H9 (cell line): Measurements from ENCODE around the gene ZBTB9. TPM values are rescaled to one million over a fixed set of nuclear protein-coding genes. Genes with fewer than 3 reads are reported as not detected.

ENCODE experiments used
- DNase-seq: peaks from one replicate; pipeline ENCODE4 v3.0.0-alpha.2; 2017
- H2AFZ ChIP-seq: one replicate; pipeline ENCODE4 v1.6.1; 2013; ENCODE audit warnings: mild to moderate bottlenecking, low read length, control low read depth, moderate library complexity
- H2AK5ac ChIP-seq: 2 replicates; pipeline ENCODE4 v1.6.1; 2013; ENCODE audit warnings: low read length, control low read depth, mixed read lengths; ENCODE audit not compliant: insufficient read length
- H2BK120ac ChIP-seq: one replicate; pipeline ENCODE4 v1.6.1; 2013; ENCODE audit warnings: low read depth, mild to moderate bottlenecking, low read length, control low read depth, inconsistent platforms; ENCODE audit not compliant: poor library complexity, severe bottlenecking
- H2BK12ac ChIP-seq: 2 replicates; pipeline ENCODE4 v1.6.1; 2013; ENCODE audit warnings: low read length, control low read depth, mixed read lengths, low read depth; ENCODE audit not compliant: insufficient read length
- H2BK15ac ChIP-seq: 2 replicates; pipeline ENCODE4 v1.6.1; 2013; ENCODE audit warnings: low read depth, low read length, control low read depth
- H2BK20ac ChIP-seq: one replicate; pipeline ENCODE4 v1.6.1; 2013; ENCODE audit warnings: low read depth, mild to moderate bottlenecking, low read length, control low read depth, inconsistent platforms; ENCODE audit not compliant: poor library complexity, severe bottlenecking
- H2BK5ac ChIP-seq: 2 replicates; pipeline ENCODE4 v1.6.1; 2013; ENCODE audit warnings: low read length, control low read depth, mixed read lengths; ENCODE audit not compliant: insufficient read length
- H3K14ac ChIP-seq: 2 replicates; pipeline ENCODE4 v1.6.1; 2013; ENCODE audit warnings: low read length, control low read depth; ENCODE audit not compliant: insufficient read depth
- H3K18ac ChIP-seq: 2 replicates; pipeline ENCODE4 v1.6.1; 2013; ENCODE audit warnings: low read depth, mild to moderate bottlenecking, mixed read lengths, low read length, control low read depth; ENCODE audit not compliant: insufficient read length
- H3K23ac ChIP-seq: 2 replicates; pipeline ENCODE4 v1.6.1; 2013; ENCODE audit warnings: low read length, control low read depth, mixed read lengths, low read depth; ENCODE audit not compliant: insufficient read length
- H3K23me2 ChIP-seq: 2 replicates; pipeline ENCODE4 v1.6.1; 2013; ENCODE audit warnings: low read depth, mild to moderate bottlenecking, mixed read lengths, low read length, control low read depth; ENCODE audit not compliant: insufficient read length, poor library complexity, severe bottlenecking
- H3K27ac ChIP-seq: 2 replicates; pipeline ENCODE4 v1.5.1; 2013; ENCODE audit warnings: low read length, control low read depth, mixed read lengths, low read depth; ENCODE audit not compliant: insufficient read length
- H3K27me3 ChIP-seq: 2 replicates; pipeline ENCODE4 v1.6.1; 2013; ENCODE audit warnings: low read length, control low read depth, inconsistent platforms; ENCODE audit not compliant: insufficient read depth
- H3K4ac ChIP-seq: 2 replicates; pipeline ENCODE4 v1.6.1; 2013; ENCODE audit warnings: low read depth, mild to moderate bottlenecking, control low read depth, inconsistent platforms, low read length, moderate library complexity
- H3K4me1 ChIP-seq: 2 replicates; pipeline ENCODE4 v1.6.1; 2013; ENCODE audit warnings: low read length, control low read depth, inconsistent platforms; ENCODE audit not compliant: insufficient read depth
- H3K4me2 ChIP-seq: 2 replicates; pipeline ENCODE4 v1.6.1; 2013; ENCODE audit warnings: low read length, control low read depth, mixed read lengths; ENCODE audit not compliant: insufficient read length, insufficient read depth
- H3K56ac ChIP-seq: 2 replicates; pipeline ENCODE4 v1.6.1; 2013; ENCODE audit warnings: low read depth, mild to moderate bottlenecking, mixed read lengths, low read length, control low read depth; ENCODE audit not compliant: insufficient read length
- H3K79me1 ChIP-seq: 2 replicates; pipeline ENCODE4 v1.6.1; 2013; ENCODE audit warnings: low read depth, mild to moderate bottlenecking, moderate library complexity, low read length, control low read depth, inconsistent platforms; ENCODE audit not compliant: insufficient read depth, poor library complexity, severe bottlenecking
- H3K79me2 ChIP-seq: 2 replicates; pipeline ENCODE4 v1.6.1; 2013; ENCODE audit warnings: low read length, control low read depth, inconsistent platforms; ENCODE audit not compliant: insufficient read depth
- H3K9ac ChIP-seq: 2 replicates; pipeline ENCODE4 v1.6.1; 2013; ENCODE audit warnings: low read length, control low read depth, mixed read lengths; ENCODE audit not compliant: insufficient read length; ENCODE audit errors: extremely low read depth
- H3K9me3 ChIP-seq: one replicate; pipeline ENCODE4 v1.6.1; 2013; ENCODE audit warnings: low read depth, low read length, inconsistent platforms; ENCODE audit not compliant: control insufficient read depth
- H3T11ph ChIP-seq: one replicate; pipeline ENCODE4 v1.6.1; 2013; ENCODE audit warnings: mild to moderate bottlenecking, low read length, control low read depth, inconsistent platforms
- H4K20me1 ChIP-seq: one replicate; pipeline ENCODE4 v1.6.1; 2013; ENCODE audit not compliant: control insufficient read depth, insufficient read length, insufficient read depth
- H4K5ac ChIP-seq: 2 replicates; pipeline ENCODE4 v1.6.1; 2013; ENCODE audit warnings: low read depth, mild to moderate bottlenecking, mixed read lengths, low read length, control low read depth; ENCODE audit not compliant: insufficient read length
- H4K8ac ChIP-seq: replicated peaks from 2 replicates; pipeline ENCODE4 v1.6.1; 2013; ENCODE audit warnings: low read length, control low read depth, mixed read lengths, low read depth; ENCODE audit not compliant: insufficient read length
- H4K91ac ChIP-seq: 2 replicates; pipeline ENCODE4 v1.6.1; 2013; ENCODE audit warnings: low read depth, mild to moderate bottlenecking, moderate library complexity, mixed read lengths, low read length, control low read depth; ENCODE audit not compliant: insufficient read length
- H3K27ac Mint-ChIP-seq, 3 experiments: 2 replicates in 2 of 3; 3 replicates in 1 of 3; pipeline ENCODE4 v1.8.0; 2020 to 2021; ENCODE audit warnings: mixed read lengths in 3 of 3, mild to moderate bottlenecking in 1 of 3, moderate library complexity in 1 of 3
- H3K27me3 Mint-ChIP-seq: 2 replicates; pipeline ENCODE4 v1.8.0; 2021; ENCODE audit warnings: low read depth, mild to moderate bottlenecking, moderate library complexity, mixed read lengths
- H3K36me3 Mint-ChIP-seq, 3 experiments: 2 replicates in 2 of 3; 3 replicates in 1 of 3; pipeline ENCODE4 v1.8.0; 2020 to 2021; ENCODE audit warnings: low read depth in 3 of 3, mixed read lengths in 3 of 3; ENCODE audit not compliant: insufficient read depth in 1 of 3
- H3K4me1 Mint-ChIP-seq, 2 experiments: 2 replicates each; pipeline ENCODE4 v1.8.0; 2020; ENCODE audit warnings: mixed read lengths in 2 of 2
- H3K4me3 Mint-ChIP-seq, 2 experiments: 2 replicates in 1 of 2; 3 replicates in 1 of 2; pipeline ENCODE4 v1.8.0; 2020 to 2021; ENCODE audit warnings: mild to moderate bottlenecking in 2 of 2, mixed read lengths in 2 of 2, moderate library complexity in 1 of 2
- H3K9me3 Mint-ChIP-seq, 2 experiments: 2 replicates in 1 of 2; 3 replicates in 1 of 2; pipeline ENCODE4 v1.8.0; 2020; ENCODE audit warnings: mild to moderate bottlenecking in 2 of 2, mixed read lengths in 2 of 2, moderate library complexity in 1 of 2
- WGBS: extraction: QIAGEN DNeasy Blood & Tissue Kit; methylation state at CpG from one replicate; pipeline ENCODE4 v1.1.7; 2013; ENCODE audit warnings: missing lambda C conversion rate, low lambda C conversion rate, mixed read lengths; ENCODE audit not compliant: insufficient read length; ENCODE audit errors: extremely low coverage; 5-methylcytosine and 5-hydroxymethylcytosine counted together
- total RNA-seq: library from RNA; stranded (reverse); gene quantifications from 2 replicates; pipeline ENCODE4 v1.2.1, GENCODE V29; 2021
- TF ChIP-seq, protein P1 (sequence below): fragments of 200-600 bp; sonication (generic); conservative IDR thresholded peaks from 3 replicates; pipeline ENCODE4 v1.8.0; 2021; ENCODE audit warnings: antibody characterized with exemption, mild to moderate bottlenecking

Gene ZBTB9
- total RNA-seq, 1 experiment from 2014 or later: 53.1 TPM

DNA sequence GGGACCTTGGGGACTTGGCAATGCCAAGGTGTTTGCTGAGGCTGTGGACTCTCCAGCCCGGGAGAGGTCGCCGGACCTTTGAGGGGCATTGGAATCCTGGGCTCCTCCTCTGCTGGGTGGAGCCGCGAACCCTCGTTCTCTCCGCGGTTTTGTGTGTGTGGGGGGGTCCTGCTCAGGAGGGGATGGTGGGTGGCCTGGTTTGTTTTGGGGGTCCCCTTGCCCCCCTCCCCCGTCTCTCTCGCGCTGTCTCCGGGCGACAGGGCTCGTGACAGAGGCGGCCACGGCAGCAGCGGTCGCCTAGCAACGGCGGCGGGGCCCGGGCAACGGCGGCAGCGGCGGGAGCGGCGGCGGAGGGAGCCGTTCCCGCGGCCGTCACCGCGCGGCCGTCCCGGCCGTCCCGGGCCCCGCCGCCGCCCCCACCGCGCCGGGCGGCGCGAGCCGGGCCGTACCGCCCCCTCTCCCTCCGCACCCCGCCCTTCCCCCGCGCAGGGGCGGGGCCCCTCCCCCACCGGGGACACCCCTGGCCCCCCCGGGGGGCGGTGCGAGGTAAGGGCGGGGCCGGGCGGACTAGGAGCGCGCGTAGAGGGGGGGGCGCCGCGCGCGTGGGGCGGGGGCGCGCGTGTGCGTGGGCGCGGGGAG lies 26.7 kb upstream of the ZBTB9 start:
- no peaks in the 10 kb centered on the region; a peak in 1 of 5 replicates for H3K9me3 Mint-ChIP-seq
- Histone ChIP-seq H4K91ac (no peak overlapping the region), H3K9ac (no peak overlapping the region), H3K23ac (no peak overlapping the region), H3T11ph (no peak overlapping the region), H3K27ac (no peak overlapping the region), H3K14ac (no peak overlapping the region), H2BK120ac (no peak overlapping the region), H4K20me1 (no peaks in the 10 kb centered on the region), H3K4ac (no peak overlapping the region), H3K27me3 (no peaks in the 10 kb centered on the region), H2AFZ (no peak overlapping the region), H3K56ac (no peak overlapping the region), H4K8ac (no peak overlapping the region), H3K4me2 (peak overlapping the region; percentile 89), H2BK15ac (no peak overlapping the region), H3K18ac (no peak overlapping the region), H3K4me1 (peaks cover 15% of the 10 kb centered on the region), H3K23me2 (peaks cover 25% of the 10 kb centered on the region), H2BK20ac (no peak overlapping the region), H2BK12ac (no peak overlapping the region), H3K79me1 (peaks cover 3% of the 10 kb centered on the region), H2AK5ac (no peak overlapping the region), H2BK5ac (no peak overlapping the region), H3K9me3 (no peaks in the 10 kb centered on the region), H3K79me2 (peaks cover 11% of the 10 kb centered on the region; the same call in 1 of the 2 replicates), H4K5ac (no peak overlapping the region)
- peaks cover 20 to 23% (median 22%) of the 10 kb centered on the region in 3 experiments for H3K36me3 Mint-ChIP-seq
- TF ChIP-seq, protein P1, sequence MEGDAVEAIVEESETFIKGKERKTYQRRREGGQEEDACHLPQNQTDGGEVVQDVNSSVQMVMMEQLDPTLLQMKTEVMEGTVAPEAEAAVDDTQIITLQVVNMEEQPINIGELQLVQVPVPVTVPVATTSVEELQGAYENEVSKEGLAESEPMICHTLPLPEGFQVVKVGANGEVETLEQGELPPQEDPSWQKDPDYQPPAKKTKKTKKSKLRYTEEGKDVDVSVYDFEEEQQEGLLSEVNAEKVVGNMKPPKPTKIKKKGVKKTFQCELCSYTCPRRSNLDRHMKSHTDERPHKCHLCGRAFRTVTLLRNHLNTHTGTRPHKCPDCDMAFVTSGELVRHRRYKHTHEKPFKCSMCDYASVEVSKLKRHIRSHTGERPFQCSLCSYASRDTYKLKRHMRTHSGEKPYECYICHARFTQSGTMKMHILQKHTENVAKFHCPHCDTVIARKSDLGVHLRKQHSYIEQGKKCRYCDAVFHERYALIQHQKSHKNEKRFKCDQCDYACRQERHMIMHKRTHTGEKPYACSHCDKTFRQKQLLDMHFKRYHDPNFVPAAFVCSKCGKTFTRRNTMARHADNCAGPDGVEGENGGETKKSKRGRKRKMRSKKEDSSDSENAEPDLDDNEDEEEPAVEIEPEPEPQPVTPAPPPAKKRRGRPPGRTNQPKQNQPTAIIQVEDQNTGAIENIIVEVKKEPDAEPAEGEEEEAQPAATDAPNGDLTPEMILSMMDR: peak; percentile 21; the same call in 1 of the 3 replicates
- H3K4me3 Mint-ChIP-seq: peak overlapping the region; percentile 83 to 87
- peak; percentile 38 for DNase-seq
- no peaks in the 10 kb centered on the region for H3K27me3 Mint-ChIP-seq
- WGBS: no CpG with 5 or more reads among the region's 79 CpGs
- H3K27ac Mint-ChIP-seq: peak overlapping the region in 1 of 3 experiments; percentile 37; a peak in 3 of 7 replicates
- H3K4me1 Mint-ChIP-seq: peaks cover 78 to 81% of the 10 kb centered on the region in 2 experiments
